WERI-Rb-1 (cell line): ENCODE measurements around the gene CCDC102B.
"Not testable (repeated sequence)": the region's sequence is repeated elsewhere in the genome, so short reads cannot be mapped to it uniquely, and the experiment has no call there.

ENCODE experiments used
- DNase-seq: peaks from one replicate; pipeline ENCODE4 v3.0.0-alpha.2; 2020
- H3K27ac ChIP-seq: fragments of 250-450 bp; sonication (Bioruptor Pico); 2 replicates; pipeline ENCODE4 v1.5.1; 2020; ENCODE audit warnings: mild to moderate bottlenecking, moderate library complexity
- H3K27me3 ChIP-seq: fragments of 250-450 bp; sonication (Bioruptor Pico); 2 replicates; pipeline ENCODE4 v1.5.1; 2021; ENCODE audit warnings: mild to moderate bottlenecking, low read depth, moderate library complexity; ENCODE audit not compliant: insufficient read depth, severe bottlenecking
- H3K36me3 ChIP-seq: fragments of 250-450 bp; sonication (Bioruptor Pico); 2 replicates; pipeline ENCODE4 v1.5.1; 2020; ENCODE audit warnings: mild to moderate bottlenecking, moderate library complexity
- H3K4me3 ChIP-seq: 2 replicates; pipeline ENCODE4 v1.5.1; 2011; ENCODE audit warnings: low read depth, mild to moderate bottlenecking, control low read depth, low read length
- H3K9me3 ChIP-seq: fragments of 250-450 bp; sonication (Bioruptor Pico); 2 replicates; pipeline ENCODE4 v1.5.1; 2021; ENCODE audit warnings: mild to moderate bottlenecking, moderate library complexity; ENCODE audit not compliant: severe bottlenecking
- TF ChIP-seq, protein P1 (sequence below): IDR thresholded peaks from 2 replicates; pipeline ENCODE4 v1.5.1; 2011; ENCODE audit warnings: low read depth, mild to moderate bottlenecking, control low read depth, inconsistent platforms, low read length

The CCDC102B gene

DNA sequence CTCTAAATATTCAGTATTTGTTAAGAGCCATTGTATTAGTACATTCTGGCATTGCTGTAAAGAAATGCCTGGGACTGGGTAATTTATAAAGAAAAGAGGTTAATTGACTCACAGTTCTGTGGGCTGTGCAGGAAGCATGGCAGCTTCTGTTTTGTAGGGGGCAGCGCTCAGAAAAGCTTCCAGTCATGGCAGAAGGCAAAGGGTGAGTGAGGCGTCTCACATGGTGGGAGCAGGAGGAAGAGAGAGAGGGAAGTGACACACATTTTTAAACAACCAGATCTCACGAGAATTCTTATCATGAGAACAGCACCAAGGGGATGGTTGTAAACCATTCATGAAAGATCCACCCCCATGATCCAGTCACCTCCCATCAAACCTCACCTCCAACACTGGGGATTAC lies 13.8 kb upstream of the CCDC102B start:
- DNase-seq = no peak
- no peaks in the 10 kb centered on the region for H3K36me3 ChIP-seq
- no peaks in the 10 kb centered on the region for H3K27me3 ChIP-seq
- H3K9me3 ChIP-seq = no peaks in the 10 kb centered on the region
- no peak overlapping the region for H3K4me3 ChIP-seq
- no peak overlapping the region for H3K27ac ChIP-seq
- TF ChIP-seq, protein P1, sequence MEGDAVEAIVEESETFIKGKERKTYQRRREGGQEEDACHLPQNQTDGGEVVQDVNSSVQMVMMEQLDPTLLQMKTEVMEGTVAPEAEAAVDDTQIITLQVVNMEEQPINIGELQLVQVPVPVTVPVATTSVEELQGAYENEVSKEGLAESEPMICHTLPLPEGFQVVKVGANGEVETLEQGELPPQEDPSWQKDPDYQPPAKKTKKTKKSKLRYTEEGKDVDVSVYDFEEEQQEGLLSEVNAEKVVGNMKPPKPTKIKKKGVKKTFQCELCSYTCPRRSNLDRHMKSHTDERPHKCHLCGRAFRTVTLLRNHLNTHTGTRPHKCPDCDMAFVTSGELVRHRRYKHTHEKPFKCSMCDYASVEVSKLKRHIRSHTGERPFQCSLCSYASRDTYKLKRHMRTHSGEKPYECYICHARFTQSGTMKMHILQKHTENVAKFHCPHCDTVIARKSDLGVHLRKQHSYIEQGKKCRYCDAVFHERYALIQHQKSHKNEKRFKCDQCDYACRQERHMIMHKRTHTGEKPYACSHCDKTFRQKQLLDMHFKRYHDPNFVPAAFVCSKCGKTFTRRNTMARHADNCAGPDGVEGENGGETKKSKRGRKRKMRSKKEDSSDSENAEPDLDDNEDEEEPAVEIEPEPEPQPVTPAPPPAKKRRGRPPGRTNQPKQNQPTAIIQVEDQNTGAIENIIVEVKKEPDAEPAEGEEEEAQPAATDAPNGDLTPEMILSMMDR = no peak

DNA sequence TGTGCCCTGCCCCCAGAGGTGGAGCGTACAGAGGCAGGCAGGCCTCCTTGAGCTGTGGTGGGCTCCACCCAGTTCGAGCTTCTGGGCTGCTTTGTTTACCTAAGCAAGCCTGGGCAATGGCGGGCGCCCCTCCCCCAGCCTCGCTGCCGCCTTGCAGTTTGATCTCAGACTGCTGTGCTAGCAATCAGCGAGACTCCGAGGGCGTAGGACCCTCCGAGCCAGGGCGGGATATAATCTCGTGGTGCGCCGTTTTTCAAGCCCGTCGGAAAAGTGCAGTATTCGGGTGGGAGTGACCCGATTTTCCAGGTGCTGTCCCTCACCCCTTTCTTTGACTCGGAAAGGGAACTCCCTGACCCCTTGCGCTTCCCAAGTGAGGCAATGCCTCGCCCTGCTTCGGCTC lies 7.6 kb upstream of the CCDC102B start:
- H3K27ac ChIP-seq, H3K4me3 ChIP-seq, DNase-seq, H3K27me3 ChIP-seq, H3K9me3 ChIP-seq, H3K36me3 ChIP-seq: not testable (repeated sequence)

GRCh38 chr18:68791801-68792200 lies 6.1 kb upstream of the CCDC102B start:
- H3K9me3 ChIP-seq = no peaks in the 10 kb centered on the region
- no peak overlapping the region for H3K4me3 ChIP-seq
- H3K27ac ChIP-seq = no peak overlapping the region
- H3K36me3 ChIP-seq = no peaks in the 10 kb centered on the region
- H3K27me3 ChIP-seq = no peaks in the 10 kb centered on the region
- TF ChIP-seq, protein P1 = no peak
- DNase-seq = no peak

DNA sequence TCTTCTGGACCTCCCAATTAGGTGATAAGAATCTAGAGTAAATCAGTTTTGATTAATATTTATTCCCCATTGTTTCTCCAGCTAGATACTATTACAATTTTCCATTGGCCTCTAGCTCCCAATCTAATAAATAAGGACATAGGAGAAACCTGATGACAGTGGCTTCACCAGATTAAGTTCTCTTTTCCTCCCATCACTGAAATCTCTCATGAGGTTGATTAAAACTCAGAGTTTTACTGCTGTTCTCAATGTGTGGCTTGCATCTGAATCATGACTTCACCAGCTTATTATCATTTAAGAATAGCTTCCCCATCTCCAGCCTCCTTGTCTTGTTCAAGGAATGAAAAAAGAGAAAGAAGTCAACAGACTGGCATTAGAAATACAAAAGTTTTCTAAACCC lies 3.9 kb upstream of the CCDC102B start:
- Histone ChIP-seq H3K27me3 (no peaks in the 10 kb centered on the region), H3K27ac (no peak overlapping the region), H3K9me3 (no peaks in the 10 kb centered on the region), H3K4me3 (no peak overlapping the region), H3K36me3 (no peaks in the 10 kb centered on the region)
- DNase-seq = no peak
- TF ChIP-seq, protein P1 = no peak

DNA sequence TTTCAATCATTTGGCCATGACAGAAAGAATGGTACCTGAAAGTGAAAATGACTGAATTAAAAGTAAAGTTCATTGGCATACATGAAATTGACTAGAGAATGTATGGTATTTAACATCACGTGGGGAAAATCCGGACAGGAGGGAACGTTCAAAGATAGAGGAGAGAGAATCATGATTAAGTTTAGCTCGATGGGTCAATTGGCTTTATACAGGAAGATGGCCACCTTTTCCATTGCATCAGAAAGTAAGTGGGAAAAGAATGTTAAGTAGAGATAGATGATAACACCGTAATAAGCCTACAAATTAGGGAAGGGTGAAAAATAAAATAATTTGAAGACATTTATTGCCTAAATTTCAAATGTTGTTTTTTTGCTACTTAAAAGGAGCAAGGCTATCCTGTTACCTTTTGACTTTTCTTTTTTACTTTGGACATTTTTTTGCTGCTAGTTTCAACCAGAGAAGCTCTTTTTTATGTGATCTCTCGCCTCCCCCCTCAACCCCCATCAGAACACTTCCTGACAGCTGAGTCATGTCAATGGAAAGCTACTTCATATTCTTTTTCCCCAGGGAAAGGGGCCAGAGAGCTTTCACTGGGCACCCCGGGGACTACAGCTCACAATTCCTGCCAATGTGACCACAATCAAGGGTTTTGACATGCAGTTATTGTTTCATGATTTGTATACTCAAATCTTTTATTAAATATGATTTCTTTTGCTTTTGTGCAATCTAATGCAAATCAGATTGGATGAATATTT lies 767 bp upstream of the CCDC102B start:
- Histone ChIP-seq H3K36me3 (no peaks in the 10 kb centered on the region), H3K9me3 (no peaks in the 10 kb centered on the region), H3K27me3 (no peaks in the 10 kb centered on the region), H3K27ac (no peak overlapping the region), H3K4me3 (no peak overlapping the region)
- TF ChIP-seq, protein P1 = no peak
- DNase-seq = no peak

DNA sequence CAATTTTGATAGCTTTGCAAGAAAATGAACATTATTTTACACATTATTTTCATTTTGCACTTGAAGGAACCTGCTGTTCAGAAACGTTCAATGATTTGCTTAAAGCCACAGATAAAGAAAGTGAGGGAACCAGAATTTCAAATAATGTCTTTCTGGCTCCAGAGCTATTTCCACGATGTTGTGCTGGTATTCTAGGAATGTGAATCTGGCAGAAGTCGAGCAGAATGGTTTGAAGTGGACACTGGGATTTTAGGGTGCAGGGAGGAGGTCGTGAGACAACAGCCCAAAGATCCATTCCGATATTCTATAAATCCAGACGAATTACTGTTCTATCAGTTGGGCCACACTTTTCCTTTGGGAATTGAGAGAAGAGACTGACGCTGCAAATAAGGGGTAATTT lies 2.2 kb downstream of the CCDC102B start:
- no peaks in the 10 kb centered on the region for H3K36me3 ChIP-seq
- H3K9me3 ChIP-seq = no peaks in the 10 kb centered on the region
- no peak overlapping the region for H3K27ac ChIP-seq
- TF ChIP-seq, protein P1 = no peak
- H3K4me3 ChIP-seq = no peak overlapping the region
- no peak for DNase-seq
- H3K27me3 ChIP-seq = no peaks in the 10 kb centered on the region
